Erythroblast (primary cell): ENCODE measurements around the gene MAP1S.

ENCODE experiments used
- GATA1 ChIP-seq: IDR thresholded peaks from 2 replicates; pipeline ENCODE4 v1.6.1; 2011; ENCODE audit warnings: low read depth, mild to moderate bottlenecking, control low read depth, low read length, moderate library complexity
- POLR2A ChIP-seq: IDR thresholded peaks from 2 replicates; pipeline ENCODE4 v1.6.1; 2011; ENCODE audit warnings: mild to moderate bottlenecking, low read length

- no peak for TF ChIP-seq POLR2A
- TF ChIP-seq GATA1 = no peak
Observed at GRCh38 chr19:17683078-17683477, 36.2 kb upstream of the MAP1S start.
